ENCODE results near the gene DIPK1A.

Gene DIPK1A

DNA sequence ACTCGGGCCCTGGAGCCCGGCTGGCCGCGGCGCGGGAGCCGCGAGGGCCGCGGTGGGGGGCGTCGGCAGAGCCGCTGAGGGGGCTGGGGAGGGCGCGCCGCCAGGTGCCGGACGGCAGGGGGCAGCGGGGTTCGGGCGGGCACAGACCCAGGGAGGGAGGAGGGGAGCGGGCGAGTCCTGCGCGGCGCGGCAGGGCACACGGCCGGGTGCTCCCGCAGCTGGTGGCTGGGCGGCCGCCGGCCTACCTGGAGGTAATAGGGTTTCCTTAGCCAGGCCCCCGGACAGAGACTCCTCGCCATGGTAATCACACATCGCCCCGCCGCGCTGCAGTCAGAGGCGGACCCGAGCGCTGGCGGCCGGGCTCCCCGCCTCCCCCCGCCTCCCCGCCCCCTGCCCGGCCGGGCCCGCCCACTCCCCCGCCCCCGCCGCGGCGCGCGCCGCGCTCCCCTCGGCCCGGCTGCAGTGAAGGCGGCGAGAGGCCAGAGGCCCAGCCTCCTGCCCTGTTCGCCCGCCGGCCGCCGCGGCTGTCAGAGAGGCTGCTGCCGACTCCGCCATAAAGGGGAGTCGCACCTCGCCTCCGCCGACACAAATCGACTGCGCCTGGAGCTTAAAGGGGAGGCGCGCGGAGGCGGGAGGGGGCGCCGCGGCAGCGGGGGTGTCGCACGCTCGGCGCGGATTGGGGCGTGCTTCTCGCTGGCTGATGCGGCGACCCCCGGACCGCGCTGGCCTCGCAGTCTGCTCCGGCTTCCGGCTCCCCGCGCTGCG, at the start of gene DIPK1A:
TSS of gene DIPK1A (minus strand) at position 332 of the 765 bp plus-strand sequence. CDS start at position 299, 33 bp downstream.
- ChIA-PET CTCF (interaction anchor here (0.6 to 4.1 kb wide), 9 partner anchors 10 to 343 kb away, joined by 3 to 50 read pairs (median 3); no protein-coding TSS in a partner anchor), POLR2A (interaction anchor here (0.7 to 1.9 kb wide), 7 partner anchors 11 to 165 kb away, joined by 3 to 7 read pairs (median 4); partner anchors contain the start of genes MTF2 and RPL5)
- no peaks in the 10 kb centered on the region for H3K36me3 ChIP-seq (ENCODE audit: control insufficient read depth in 2 of 2, insufficient read depth in 1 of 2, low read length in 2 of 2)
- peaks cover 5% of the 10 kb centered on the region; the same call in 1 of the 2 replicates for H3K4me1 ChIP-seq (ENCODE audit: control insufficient read depth, insufficient read depth, low read length)
- H3K4me3 ChIP-seq (ENCODE audit: low read depth, low read length): peak within 1 kb of the TSS; percentile 77
- H3K27ac ChIP-seq (ENCODE audit: extremely low read depth, low read depth, low read length): peak within 1 kb of the TSS; percentile 83
- no peaks in the 10 kb centered on the region for H3K9me3 ChIP-seq (ENCODE audit: control insufficient read depth, insufficient read depth, low read depth, low read length)
- TF ChIP-seq GLIS1 (tag by site-specific recombination; IDR thresholded peaks at IDR 0.05) (peak; percentile 62; the same call in 1 of the 2 replicates), EGR2 (tag by site-specific recombination; IDR thresholded peaks at IDR 0.05; ENCODE audit: low read depth) (peak; percentile 57; the same call in 1 of the 2 replicates), ZNF76 (tag by site-specific recombination; IDR thresholded peaks at IDR 0.05; ENCODE audit: borderline replicate concordance, low read depth) (peak; percentile 66; the same call in 1 of the 2 replicates), ZBTB8A (tag by site-specific recombination; IDR thresholded peaks at IDR 0.05) (peak; percentile 56; the same call in 1 of the 2 replicates), ZNF792 (tag by site-specific recombination; IDR thresholded peaks at IDR 0.05) (no peak), YY1 (tag by site-specific recombination; IDR thresholded peaks at IDR 0.05) (peak; percentile 40; the same call in 1 of the 2 replicates), ZNF133 (tag by site-specific recombination; IDR thresholded peaks at IDR 0.05) (no peak), ZFP69B (tag by site-specific recombination; IDR thresholded peaks at IDR 0.05) (peak; percentile 30; the same call in 1 of the 2 replicates), KLF16 (tag by site-specific recombination; IDR thresholded peaks at IDR 0.05) (peak; percentile 41; the same call in 1 of the 2 replicates), ZNF302 (tag by site-specific recombination; IDR thresholded peaks at IDR 0.05; ENCODE audit: low read depth) (no peak), SP2 (tag by site-specific recombination; IDR thresholded peaks at IDR 0.05) (peak; percentile 42), ZNF366 (tag by site-specific recombination; conservative IDR thresholded peaks at IDR 0.05) (no peak), ZNF843 (tag by site-specific recombination; IDR thresholded peaks at IDR 0.05) (0 out of 2 replicates have a peak, but pooled peaks have one; percentile 8), KLF10 (tag by site-specific recombination; IDR thresholded peaks at IDR 0.05) (peak; percentile 8; the same call in 1 of the 2 replicates), ZNF121 (tag by site-specific recombination; IDR thresholded peaks at IDR 0.05) (0 out of 2 replicates have a peak, but pooled peaks have one; percentile 33), WT1 (tag by site-specific recombination; IDR thresholded peaks at IDR 0.05) (0 out of 2 replicates have a peak, but pooled peaks have one; percentile 21), FEZF1 (tag by site-specific recombination; IDR thresholded peaks at IDR 0.05) (no peak), ZNF626 (tag by site-specific recombination; IDR thresholded peaks at IDR 0.05) (no peak), ZNF660 (tag by site-specific recombination; IDR thresholded peaks at IDR 0.05) (peak; percentile 58; the same call in 1 of the 2 replicates)
- TF ChIP-seq, protein P1, sequence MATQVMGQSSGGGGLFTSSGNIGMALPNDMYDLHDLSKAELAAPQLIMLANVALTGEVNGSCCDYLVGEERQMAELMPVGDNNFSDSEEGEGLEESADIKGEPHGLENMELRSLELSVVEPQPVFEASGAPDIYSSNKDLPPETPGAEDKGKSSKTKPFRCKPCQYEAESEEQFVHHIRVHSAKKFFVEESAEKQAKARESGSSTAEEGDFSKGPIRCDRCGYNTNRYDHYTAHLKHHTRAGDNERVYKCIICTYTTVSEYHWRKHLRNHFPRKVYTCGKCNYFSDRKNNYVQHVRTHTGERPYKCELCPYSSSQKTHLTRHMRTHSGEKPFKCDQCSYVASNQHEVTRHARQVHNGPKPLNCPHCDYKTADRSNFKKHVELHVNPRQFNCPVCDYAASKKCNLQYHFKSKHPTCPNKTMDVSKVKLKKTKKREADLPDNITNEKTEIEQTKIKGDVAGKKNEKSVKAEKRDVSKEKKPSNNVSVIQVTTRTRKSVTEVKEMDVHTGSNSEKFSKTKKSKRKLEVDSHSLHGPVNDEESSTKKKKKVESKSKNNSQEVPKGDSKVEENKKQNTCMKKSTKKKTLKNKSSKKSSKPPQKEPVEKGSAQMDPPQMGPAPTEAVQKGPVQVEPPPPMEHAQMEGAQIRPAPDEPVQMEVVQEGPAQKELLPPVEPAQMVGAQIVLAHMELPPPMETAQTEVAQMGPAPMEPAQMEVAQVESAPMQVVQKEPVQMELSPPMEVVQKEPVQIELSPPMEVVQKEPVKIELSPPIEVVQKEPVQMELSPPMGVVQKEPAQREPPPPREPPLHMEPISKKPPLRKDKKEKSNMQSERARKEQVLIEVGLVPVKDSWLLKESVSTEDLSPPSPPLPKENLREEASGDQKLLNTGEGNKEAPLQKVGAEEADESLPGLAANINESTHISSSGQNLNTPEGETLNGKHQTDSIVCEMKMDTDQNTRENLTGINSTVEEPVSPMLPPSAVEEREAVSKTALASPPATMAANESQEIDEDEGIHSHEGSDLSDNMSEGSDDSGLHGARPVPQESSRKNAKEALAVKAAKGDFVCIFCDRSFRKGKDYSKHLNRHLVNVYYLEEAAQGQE (tag by site-specific recombination; IDR thresholded peaks at IDR 0.05): 0 out of 2 replicates have a peak, but pooled peaks have one; percentile 45
- TF ChIP-seq, protein P2, sequence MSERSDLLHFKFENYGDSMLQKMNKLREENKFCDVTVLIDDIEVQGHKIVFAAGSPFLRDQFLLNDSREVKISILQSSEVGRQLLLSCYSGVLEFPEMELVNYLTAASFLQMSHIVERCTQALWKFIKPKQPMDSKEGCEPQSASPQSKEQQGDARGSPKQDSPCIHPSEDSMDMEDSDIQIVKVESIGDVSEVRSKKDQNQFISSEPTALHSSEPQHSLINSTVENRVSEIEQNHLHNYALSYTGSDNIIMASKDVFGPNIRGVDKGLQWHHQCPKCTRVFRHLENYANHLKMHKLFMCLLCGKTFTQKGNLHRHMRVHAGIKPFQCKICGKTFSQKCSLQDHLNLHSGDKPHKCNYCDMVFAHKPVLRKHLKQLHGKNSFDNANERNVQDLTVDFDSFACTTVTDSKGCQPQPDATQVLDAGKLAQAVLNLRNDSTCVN (tag by site-specific recombination; optimal IDR thresholded peaks at IDR 0.05): peak; percentile 86
- TF ChIP-seq, protein P3, sequence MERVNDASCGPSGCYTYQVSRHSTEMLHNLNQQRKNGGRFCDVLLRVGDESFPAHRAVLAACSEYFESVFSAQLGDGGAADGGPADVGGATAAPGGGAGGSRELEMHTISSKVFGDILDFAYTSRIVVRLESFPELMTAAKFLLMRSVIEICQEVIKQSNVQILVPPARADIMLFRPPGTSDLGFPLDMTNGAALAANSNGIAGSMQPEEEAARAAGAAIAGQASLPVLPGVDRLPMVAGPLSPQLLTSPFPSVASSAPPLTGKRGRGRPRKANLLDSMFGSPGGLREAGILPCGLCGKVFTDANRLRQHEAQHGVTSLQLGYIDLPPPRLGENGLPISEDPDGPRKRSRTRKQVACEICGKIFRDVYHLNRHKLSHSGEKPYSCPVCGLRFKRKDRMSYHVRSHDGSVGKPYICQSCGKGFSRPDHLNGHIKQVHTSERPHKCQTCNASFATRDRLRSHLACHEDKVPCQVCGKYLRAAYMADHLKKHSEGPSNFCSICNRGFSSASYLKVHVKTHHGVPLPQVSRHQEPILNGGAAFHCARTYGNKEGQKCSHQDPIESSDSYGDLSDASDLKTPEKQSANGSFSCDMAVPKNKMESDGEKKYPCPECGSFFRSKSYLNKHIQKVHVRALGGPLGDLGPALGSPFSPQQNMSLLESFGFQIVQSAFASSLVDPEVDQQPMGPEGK (tag by site-specific recombination; IDR thresholded peaks at IDR 0.05): peak; percentile 79; the same call in 1 of the 2 replicates
- TF ChIP-seq, protein P4, sequence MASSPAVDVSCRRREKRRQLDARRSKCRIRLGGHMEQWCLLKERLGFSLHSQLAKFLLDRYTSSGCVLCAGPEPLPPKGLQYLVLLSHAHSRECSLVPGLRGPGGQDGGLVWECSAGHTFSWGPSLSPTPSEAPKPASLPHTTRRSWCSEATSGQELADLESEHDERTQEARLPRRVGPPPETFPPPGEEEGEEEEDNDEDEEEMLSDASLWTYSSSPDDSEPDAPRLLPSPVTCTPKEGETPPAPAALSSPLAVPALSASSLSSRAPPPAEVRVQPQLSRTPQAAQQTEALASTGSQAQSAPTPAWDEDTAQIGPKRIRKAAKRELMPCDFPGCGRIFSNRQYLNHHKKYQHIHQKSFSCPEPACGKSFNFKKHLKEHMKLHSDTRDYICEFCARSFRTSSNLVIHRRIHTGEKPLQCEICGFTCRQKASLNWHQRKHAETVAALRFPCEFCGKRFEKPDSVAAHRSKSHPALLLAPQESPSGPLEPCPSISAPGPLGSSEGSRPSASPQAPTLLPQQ (tag by site-specific recombination; IDR thresholded peaks at IDR 0.05): peak; percentile 68; the same call in 1 of the 2 replicates
- TF ChIP-seq, protein P5, sequence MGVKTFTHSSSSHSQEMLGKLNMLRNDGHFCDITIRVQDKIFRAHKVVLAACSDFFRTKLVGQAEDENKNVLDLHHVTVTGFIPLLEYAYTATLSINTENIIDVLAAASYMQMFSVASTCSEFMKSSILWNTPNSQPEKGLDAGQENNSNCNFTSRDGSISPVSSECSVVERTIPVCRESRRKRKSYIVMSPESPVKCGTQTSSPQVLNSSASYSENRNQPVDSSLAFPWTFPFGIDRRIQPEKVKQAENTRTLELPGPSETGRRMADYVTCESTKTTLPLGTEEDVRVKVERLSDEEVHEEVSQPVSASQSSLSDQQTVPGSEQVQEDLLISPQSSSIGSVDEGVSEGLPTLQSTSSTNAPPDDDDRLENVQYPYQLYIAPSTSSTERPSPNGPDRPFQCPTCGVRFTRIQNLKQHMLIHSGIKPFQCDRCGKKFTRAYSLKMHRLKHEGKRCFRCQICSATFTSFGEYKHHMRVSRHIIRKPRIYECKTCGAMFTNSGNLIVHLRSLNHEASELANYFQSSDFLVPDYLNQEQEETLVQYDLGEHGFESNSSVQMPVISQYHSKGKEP (tag by site-specific recombination; IDR thresholded peaks at IDR 0.05): peak; percentile 11; the same call in 1 of the 2 replicates
- TF ChIP-seq, protein P6, sequence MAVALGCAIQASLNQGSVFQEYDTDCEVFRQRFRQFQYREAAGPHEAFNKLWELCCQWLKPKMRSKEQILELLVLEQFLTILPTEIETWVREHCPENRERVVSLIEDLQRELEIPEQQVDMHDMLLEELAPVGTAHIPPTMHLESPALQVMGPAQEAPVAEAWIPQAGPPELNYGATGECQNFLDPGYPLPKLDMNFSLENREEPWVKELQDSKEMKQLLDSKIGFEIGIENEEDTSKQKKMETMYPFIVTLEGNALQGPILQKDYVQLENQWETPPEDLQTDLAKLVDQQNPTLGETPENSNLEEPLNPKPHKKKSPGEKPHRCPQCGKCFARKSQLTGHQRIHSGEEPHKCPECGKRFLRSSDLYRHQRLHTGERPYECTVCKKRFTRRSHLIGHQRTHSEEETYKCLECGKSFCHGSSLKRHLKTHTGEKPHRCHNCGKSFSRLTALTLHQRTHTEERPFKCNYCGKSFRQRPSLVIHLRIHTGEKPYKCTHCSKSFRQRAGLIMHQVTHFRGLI (tag by site-specific recombination; IDR thresholded peaks at IDR 0.05): peak; percentile 53; the same call in 1 of the 2 replicates

Measured in HEK293 (cell line).